Subcutaneous adipose tissue (tissue), 4 donors: ENCODE data around the gene XRCC1. TPM values are rescaled to one million over a fixed set of nuclear protein-coding genes. Genes with fewer than 3 reads are reported as not detected.

Source experiments
- total RNA-seq, 4 donors: library from RNA; depleted of rRNA; stranded (reverse); fragments of >200 nt; gene quantifications; one replicate each; pipeline ENCODE4 v1.1.0, GENCODE V29; 2016
- TF ChIP-seq, protein P1 (sequence below): fragments of 450-650 bp; IDR thresholded peaks from one replicate; pipeline ENCODE4 v1.5.1; 2016; ENCODE audit warnings: low read depth, mild to moderate bottlenecking, control low read depth, antibody characterized with exemption, moderate library complexity

The XRCC1 gene
- total RNA-seq, 4 donors from 2014 or later = 10.6 to 24.1 (median 19.2) TPM

DNA sequence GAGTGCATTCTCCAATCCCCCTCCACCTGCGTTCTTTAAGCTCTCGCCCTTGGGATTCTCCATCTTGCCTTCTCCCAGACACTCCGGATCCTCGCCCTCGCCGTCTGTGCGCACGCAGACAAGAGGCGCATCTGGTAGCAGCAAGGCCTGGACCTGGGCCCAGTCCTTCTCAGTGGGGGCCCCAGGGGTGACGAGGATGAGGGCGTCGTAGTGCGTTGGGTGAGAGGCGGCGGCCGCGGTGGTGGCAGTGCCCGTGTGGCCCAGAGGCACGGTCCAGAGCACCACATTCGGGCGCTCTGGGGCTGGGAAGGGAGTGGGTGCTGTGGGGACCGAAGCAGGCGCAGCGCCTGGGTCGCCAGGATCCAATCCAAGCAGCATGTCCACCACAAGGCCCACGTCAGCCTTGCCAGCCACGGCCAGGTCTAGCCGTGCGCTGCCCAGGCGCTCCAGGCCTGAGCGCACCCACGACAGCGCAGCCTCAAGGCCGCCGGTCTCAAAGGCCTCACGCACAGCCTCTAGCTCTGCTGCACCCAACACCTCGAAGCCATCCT is 17.5 kb upstream of the XRCC1 start:
- TF ChIP-seq, protein P1, sequence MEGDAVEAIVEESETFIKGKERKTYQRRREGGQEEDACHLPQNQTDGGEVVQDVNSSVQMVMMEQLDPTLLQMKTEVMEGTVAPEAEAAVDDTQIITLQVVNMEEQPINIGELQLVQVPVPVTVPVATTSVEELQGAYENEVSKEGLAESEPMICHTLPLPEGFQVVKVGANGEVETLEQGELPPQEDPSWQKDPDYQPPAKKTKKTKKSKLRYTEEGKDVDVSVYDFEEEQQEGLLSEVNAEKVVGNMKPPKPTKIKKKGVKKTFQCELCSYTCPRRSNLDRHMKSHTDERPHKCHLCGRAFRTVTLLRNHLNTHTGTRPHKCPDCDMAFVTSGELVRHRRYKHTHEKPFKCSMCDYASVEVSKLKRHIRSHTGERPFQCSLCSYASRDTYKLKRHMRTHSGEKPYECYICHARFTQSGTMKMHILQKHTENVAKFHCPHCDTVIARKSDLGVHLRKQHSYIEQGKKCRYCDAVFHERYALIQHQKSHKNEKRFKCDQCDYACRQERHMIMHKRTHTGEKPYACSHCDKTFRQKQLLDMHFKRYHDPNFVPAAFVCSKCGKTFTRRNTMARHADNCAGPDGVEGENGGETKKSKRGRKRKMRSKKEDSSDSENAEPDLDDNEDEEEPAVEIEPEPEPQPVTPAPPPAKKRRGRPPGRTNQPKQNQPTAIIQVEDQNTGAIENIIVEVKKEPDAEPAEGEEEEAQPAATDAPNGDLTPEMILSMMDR = no peak

DNA sequence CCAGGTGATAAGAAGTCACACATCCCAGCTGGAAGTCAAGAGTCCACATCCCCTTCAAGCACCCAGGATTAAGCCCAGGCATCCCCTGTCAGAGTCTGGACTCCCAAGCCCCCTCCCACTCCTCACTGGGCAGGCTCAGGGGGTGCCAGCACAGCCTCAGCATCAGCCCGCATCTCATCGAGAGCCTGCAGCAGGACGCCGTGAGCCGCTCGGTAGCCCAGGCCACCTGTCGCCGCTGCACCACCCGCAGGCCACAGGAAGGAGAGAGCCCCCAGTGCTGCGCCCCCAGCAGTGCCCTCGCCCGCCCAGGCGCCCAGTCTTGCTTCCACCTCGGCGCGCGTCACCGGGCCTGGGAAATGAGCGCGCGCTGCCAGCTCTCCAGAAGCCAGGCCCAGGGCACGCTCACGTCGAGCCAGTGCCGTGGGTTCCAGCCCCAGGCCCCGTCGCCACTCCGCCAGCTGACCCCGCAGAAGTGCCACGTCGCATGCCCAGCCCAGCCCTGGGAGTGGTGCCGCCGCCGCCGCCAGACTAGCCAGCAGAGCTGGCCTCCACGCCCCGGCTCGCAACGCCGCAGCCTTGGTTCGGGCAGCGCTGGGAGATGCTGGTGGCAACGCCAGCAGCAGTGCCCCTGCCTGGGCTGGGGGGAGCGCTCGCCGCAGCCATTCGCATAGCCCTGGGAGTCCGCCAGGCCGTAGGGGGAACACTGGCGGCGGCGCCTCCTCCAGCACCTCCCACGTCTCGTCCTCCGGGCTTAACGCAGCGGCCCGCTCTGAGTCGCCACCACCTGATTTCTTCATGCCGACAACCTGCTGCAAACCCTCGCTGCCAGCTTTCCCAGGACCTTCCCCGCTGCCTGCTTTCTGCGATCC is 16.8 kb upstream of the XRCC1 start:
- TF ChIP-seq, protein P1 = no peak

DNA sequence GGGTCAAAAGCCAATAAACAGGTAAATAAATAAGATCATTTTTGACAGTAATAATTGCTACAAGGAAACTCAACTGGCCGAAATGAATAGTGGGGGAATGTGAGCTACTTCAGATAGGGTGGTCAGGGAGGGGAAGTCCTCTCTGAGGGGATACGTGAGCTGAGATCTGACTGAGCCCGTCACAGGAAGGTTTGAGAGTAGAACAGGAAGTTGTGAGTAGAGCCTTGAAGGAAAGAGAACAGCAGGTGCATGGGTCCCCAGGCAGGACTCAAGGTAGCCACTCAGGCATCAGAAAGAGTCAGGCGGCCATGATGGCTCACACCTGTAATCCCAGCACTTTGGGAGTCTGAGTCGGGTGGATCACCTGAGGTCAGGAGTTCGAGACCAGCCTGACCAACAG is 14.4 kb upstream of the XRCC1 start:
- TF ChIP-seq, protein P1 = no peak

DNA sequence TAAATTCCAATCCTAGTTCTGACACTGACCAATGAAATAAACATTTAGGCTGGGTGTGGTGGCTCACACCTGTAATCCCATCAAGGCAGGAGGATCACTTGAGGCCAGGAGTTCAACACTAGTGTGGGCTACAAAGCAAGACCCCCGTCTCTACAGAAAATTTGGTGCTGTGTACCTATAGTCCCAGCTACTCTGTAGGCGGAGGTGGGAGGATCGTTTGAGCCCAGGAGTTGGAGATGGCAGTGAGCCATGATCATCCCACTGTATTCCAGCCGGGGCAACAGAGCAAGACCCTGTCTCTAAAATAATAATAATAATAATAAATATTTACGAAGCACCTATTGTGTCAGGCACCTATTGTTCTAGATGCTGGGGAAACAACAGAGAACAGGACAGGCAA is 13.9 kb upstream of the XRCC1 start:
- TF ChIP-seq, protein P1 = no peak

DNA sequence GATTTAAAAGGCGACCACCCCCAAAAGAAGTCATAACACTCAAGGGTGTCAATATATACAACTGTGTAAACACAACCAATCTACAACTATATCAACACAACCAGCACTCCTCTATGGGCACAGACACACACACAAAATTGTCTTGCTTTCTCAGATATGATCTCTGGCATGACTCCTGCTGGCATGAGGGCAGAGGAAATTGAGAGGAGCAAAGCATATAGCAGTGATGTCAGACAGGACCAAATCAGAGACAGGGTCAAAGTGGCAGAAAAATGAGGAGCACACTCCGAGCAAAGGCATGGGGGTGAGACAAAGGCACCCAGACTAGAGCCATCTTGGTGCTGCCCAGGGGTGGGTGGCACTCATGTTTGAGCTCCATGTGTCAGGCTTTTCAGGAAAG is 11.0 kb upstream of the XRCC1 start:
- TF ChIP-seq, protein P1 = no peak

DNA sequence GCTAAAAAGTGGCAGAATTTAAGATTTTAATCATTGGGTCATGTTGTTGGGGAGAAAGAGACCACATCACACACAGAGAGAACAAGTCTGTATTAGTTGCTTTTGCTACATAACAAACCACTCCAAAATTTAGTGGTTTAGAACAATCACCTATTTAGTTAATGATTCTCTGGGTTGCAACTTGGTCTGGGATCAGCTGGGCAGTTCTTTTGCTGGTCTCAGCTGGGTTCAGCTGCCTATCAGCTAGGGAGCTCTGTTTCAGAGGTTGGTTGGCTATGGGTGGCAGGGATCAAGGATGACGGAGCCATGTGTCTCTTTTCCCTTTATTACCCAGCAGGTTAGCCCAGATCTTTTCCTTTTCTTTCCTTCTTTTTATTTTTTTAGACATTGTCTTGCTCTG is 9.2 kb upstream of the XRCC1 start:
- TF ChIP-seq, protein P1 = no peak

DNA sequence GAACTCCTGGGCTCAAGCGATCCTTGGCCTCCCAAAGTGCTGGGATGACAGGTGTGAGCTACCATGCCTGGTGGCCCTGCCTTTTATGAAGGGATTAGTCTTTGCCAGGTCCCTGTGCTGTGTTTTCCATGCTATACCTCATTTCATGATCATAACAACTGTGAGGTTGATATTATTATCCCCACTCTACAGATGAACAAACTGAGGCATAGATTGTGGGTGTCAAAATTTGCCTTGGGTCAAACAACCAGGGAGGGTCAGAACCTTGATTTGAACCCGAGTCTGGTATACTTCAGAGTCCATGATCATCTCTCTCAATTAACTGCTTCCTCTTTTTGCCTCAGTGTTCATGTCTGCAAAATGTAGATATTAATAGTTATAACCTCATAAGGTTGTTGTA is 7.2 kb upstream of the XRCC1 start:
- TF ChIP-seq, protein P1 = no peak
